AG04450 (cell line): Measurements from ENCODE around the gene DUSP21. TPM values are rescaled to one million over a fixed set of nuclear protein-coding genes. Genes with fewer than 3 reads are reported as not detected.

Experiments
- CTCF ChIA-PET: fragments of 300-600, 350-600 bp; formaldehyde crosslinking; extraction: SDS; loops from one replicate; lab custom pipeline; 2022; ENCODE audit warnings: antibody characterized with exemption, inconsistent platforms; lab: Charles Lee
- POLR2A ChIA-PET: fragments of 350-600 bp; formaldehyde crosslinking; extraction: SDS; loops from one replicate; lab custom pipeline; 2021; ENCODE audit warnings: antibody characterized with exemption, inconsistent platforms; lab: Yijun Ruan, JAX
- DNase-seq: peaks from one replicate; pipeline ENCODE4 v3.0.0-alpha.2; 2011; ENCODE audit warnings: low read depth, low spot score
- H3K27ac ChIP-seq: one replicate; pipeline ENCODE4 v1.5.1; 2012; ENCODE audit warnings: low read depth, low read length, control low read depth
- H3K27me3 ChIP-seq: one replicate; pipeline ENCODE4 v1.6.0; 2012; ENCODE audit warnings: low read length; ENCODE audit not compliant: control insufficient read depth, insufficient read depth
- H3K4me3 ChIP-seq: 2 replicates; pipeline ENCODE4 v1.5.1; 2011; ENCODE audit warnings: mild to moderate bottlenecking, low read depth, low read length, control low read depth
- H3K9me3 ChIP-seq: 2 replicates; pipeline ENCODE4 v1.5.1; 2012; ENCODE audit warnings: low read length; ENCODE audit not compliant: control insufficient read depth, insufficient read depth
- polyA plus RNA-seq: library from polyadenylated mRNA; depleted of rRNA; stranded (reverse); fragments of >200 nt; gene quantifications from 2 replicates; pipeline ENCODE4 v1.2.3, GENCODE V29; 2011
- TF ChIP-seq, protein P1 (sequence below): IDR thresholded peaks from 2 replicates; pipeline ENCODE4 v1.5.1; 2011; ENCODE audit warnings: low read depth, low read length, control low read depth, inconsistent platforms

The DUSP21 gene
- polyA plus RNA-seq, 1 experiment = not detected

DNA sequence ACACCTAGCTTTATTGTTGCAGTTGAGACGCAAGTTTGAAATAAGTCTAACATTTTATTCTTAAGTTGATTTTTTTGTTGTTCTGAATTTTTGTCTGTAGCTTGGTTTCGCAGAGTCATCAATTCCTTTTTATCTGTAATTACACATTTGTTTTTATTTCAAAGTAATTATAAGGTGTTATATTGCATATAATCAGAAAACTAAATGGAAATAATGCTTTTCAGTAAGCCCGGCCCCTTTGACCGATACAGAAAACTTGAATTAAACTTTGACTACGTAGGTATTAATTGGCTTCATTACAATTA, 31.3 kb downstream of the DUSP21 start:
- H3K4me3 ChIP-seq = peak overlapping the region; percentile 71
- no peak for DNase-seq
- H3K9me3 ChIP-seq = no peaks in the 10 kb centered on the region
- ChIA-PET POLR2A (no interaction called here), CTCF (interaction anchor here (1.1 kb wide), 1 partner anchor 195 kb away, joined by 6 read pairs; no protein-coding TSS in a partner anchor)
- no peak overlapping the region for H3K27ac ChIP-seq
- H3K27me3 ChIP-seq = no peaks in the 10 kb centered on the region
- TF ChIP-seq, protein P1, sequence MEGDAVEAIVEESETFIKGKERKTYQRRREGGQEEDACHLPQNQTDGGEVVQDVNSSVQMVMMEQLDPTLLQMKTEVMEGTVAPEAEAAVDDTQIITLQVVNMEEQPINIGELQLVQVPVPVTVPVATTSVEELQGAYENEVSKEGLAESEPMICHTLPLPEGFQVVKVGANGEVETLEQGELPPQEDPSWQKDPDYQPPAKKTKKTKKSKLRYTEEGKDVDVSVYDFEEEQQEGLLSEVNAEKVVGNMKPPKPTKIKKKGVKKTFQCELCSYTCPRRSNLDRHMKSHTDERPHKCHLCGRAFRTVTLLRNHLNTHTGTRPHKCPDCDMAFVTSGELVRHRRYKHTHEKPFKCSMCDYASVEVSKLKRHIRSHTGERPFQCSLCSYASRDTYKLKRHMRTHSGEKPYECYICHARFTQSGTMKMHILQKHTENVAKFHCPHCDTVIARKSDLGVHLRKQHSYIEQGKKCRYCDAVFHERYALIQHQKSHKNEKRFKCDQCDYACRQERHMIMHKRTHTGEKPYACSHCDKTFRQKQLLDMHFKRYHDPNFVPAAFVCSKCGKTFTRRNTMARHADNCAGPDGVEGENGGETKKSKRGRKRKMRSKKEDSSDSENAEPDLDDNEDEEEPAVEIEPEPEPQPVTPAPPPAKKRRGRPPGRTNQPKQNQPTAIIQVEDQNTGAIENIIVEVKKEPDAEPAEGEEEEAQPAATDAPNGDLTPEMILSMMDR = no peak

DNA sequence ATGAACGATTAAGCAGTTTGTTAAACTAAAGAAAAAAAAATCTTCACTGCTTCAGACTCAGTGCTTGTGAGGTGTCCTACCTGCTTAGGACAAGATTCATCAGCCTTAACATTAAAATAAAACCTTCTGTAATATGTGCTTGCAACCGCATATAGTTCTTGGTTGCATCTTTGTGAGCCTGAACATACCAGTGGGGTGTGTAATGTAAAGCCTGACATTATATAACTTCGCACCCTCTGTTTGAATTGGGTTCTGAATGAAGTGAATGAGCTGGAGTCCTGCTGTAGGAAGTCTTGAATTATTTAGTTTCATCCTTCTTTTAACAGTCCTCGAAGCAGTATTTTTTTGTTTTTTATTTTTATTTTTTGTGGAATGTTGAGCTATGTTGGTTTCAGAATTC, 32.3 kb downstream of the DUSP21 start:
- DNase-seq = no peak
- ChIA-PET CTCF (interaction anchor here (0.6 to 1.0 kb wide), 2 partner anchors 194 to 311 kb away, joined by 3 read pairs; no protein-coding TSS in a partner anchor), POLR2A (no interaction called here)
- peak overlapping the region; percentile 71 for H3K4me3 ChIP-seq
- H3K27ac ChIP-seq = no peak overlapping the region
- TF ChIP-seq, protein P1 = no peak
- H3K9me3 ChIP-seq = no peaks in the 10 kb centered on the region
- no peaks in the 10 kb centered on the region for H3K27me3 ChIP-seq

DNA sequence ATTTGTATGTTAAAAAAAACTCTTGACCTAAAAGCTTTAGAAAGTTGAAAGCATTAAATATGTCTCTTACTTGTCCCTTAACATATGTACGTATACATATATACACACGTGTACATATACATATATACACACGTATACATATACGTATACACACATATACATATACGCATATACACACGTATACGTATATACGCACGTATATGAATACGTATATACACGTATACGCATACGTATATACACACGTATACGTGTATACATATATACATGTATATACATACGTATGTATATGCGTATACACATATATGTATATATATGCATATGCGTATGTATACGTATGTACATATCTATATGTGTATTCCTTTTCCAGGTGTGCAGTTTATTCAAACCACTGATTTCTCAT, 32.9 kb downstream of the DUSP21 start:
- CTCF ChIA-PET = interaction anchor here (0.6 to 1.0 kb wide), 2 partner anchors 193 to 310 kb away, joined by 3 read pairs; no protein-coding TSS in a partner anchor
- H3K9me3 ChIP-seq = no peaks in the 10 kb centered on the region
- no peak for DNase-seq
- no peaks in the 10 kb centered on the region for H3K27me3 ChIP-seq
- TF ChIP-seq, protein P1 = no peak
- POLR2A ChIA-PET = no interaction called here
- H3K4me3 ChIP-seq = no peak overlapping the region
- H3K27ac ChIP-seq = no peak overlapping the region

DNA sequence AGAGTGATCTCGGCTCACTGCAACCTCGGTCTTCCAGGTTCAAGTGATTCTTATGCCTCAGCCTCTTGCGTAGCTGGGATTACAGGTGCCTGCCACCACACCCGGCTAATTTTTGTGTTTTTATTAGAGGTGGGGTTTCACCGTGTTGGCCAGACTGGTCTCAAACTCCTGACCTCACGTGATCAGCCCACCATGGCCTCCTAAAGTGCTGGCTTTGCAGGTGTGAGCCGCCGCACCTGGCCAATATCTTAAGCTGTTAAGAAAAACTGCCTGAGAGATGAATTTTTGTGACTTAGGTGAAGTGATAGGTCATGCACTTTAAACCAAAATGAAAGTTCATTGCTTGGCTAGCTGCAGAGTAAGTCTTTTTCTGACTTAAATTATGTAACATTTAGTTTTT, 35.0 kb downstream of the DUSP21 start:
- Histone ChIP-seq H3K27me3 (no peaks in the 10 kb centered on the region), H3K4me3 (no peak overlapping the region), H3K9me3 (no peaks in the 10 kb centered on the region), H3K27ac (no peak overlapping the region)
- no peak for DNase-seq
- ChIA-PET POLR2A (no interaction called here), CTCF (interaction anchor here (0.6 kb wide), 1 partner anchor 19 kb away, joined by 4 read pairs; no protein-coding TSS in a partner anchor)
- TF ChIP-seq, protein P1 = no peak

DNA sequence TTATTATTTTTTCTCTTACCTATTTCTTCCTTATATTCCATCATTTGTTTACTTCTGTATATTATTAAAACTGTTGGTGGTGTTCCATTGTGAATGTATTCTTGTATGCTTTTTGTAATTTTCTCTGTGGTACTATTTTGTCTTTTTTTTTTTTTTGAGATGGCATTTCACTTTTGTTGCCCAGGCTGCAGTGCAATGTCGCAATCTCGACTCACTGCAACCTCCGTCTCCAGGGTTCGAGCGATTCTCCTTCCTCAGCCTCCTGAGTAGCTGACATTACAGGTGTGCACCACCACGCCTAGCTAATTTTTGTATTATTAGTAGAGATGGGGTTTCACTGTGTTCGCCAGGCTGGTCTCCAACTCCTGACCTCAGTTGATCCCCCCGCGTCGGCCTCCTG, 37.7 kb downstream of the DUSP21 start:
- ChIA-PET POLR2A (no interaction called here), CTCF (no interaction called here)
- no peak for DNase-seq
- Histone ChIP-seq H3K27ac (no peak overlapping the region), H3K9me3 (no peaks in the 10 kb centered on the region), H3K27me3 (no peaks in the 10 kb centered on the region), H3K4me3 (no peak overlapping the region)
- TF ChIP-seq, protein P1 = no peak
